Uterus (tissue), 2 donors: ENCODE measurements around the gene FAM83F.
A peak's percentile ranks its signal among the peaks of the same experiment; 100 is the strongest.

Source experiments
- CTCF ChIP-seq, 4 experiments: fragments of 200-600 bp in 2 of 4; fragments of 450-650 bp in 2 of 4; sonication (generic) in 2 of 4; IDR thresholded peaks; one replicate each; pipeline ENCODE4 v1.5.1; 2016 to 2019; ENCODE audit warnings: antibody characterized with exemption in 4 of 4, mild to moderate bottlenecking in 2 of 4, moderate library complexity in 1 of 4
- POLR2A ChIP-seq, 2 donors: fragments of 450-650 bp; IDR thresholded peaks; one replicate each; pipeline ENCODE4 v1.6.1; 2016; ENCODE audit warnings: antibody characterized with exemption in 2 of 2, mild to moderate bottlenecking in 1 of 2, moderate library complexity in 1 of 2

- peak; percentile 60 to 74 (median 74) for TF ChIP-seq CTCF (IDR thresholded peaks at IDR 0.05)
- no peak for TF ChIP-seq POLR2A (IDR thresholded peaks at IDR 0.05)
These were observed 29.7 kb downstream of the FAM83F start for GRCh38 chr22:40024201-40025061.
